ENCODE measurements around the gene TRIO.

TRIO gene

GRCh38 chr5:14148483-14148882 is 5.3 kb downstream of the TRIO start:
- H3K36me3 ChIP-seq = peaks cover 0 to 13% (median 6%) of the 10 kb centered on the region in 11 experiments; a peak in 7 of 22 replicates

GRCh38 chr5:14148890-14149671 is 5.9 kb downstream of the TRIO start:
- Histone ChIP-seq H3K4me3 (no peak overlapping the region), H3K4me1 (peaks cover 66 to 72% (median 70%) of the 10 kb centered on the region in 10 experiments), H3K9ac (peak overlapping the region in 1 of 11 experiments; percentile 9; a peak in 1 of 22 replicates), H4K20me1 (peaks cover 82 to 100% (median 100%) of the 10 kb centered on the region in 11 experiments), H3K27me3 (no peaks in the 10 kb centered on the region), H3K9me3 (replicated peaks in 1 of 11) (no peaks in the 10 kb centered on the region), H3K4me2 (peak overlapping the region; percentile 55 to 98 (median 88)), H3K27ac (no peak overlapping the region), H3K36me3 (peaks cover 0 to 13% (median 6%) of the 10 kb centered on the region in 11 experiments; a peak in 7 of 22 replicates)
- TF ChIP-seq Cebpa-rat (IDR thresholded peaks at IDR 0.05) = no peak

More at GRCh38 chr5:14148483-14148882, 5.3 kb downstream of the TRIO start:
- Histone ChIP-seq H3K4me3 (no peak overlapping the region), H3K4me1 (peaks cover 60 to 66% (median 64%) of the 10 kb centered on the region in 10 experiments), H3K9me3 (replicated peaks in 1 of 11) (no peaks in the 10 kb centered on the region), H4K20me1 (peaks cover 85 to 99% (median 96%) of the 10 kb centered on the region in 11 experiments), H3K4me2 (peak overlapping the region; percentile 55 to 98 (median 88)), H3K9ac (no peak overlapping the region), H3K27ac (no peak overlapping the region), H3K27me3 (no peaks in the 10 kb centered on the region)
- no peak for TF ChIP-seq Cebpa-rat (IDR thresholded peaks at IDR 0.05)

GRCh38 chr5:14149672-14150274 is 6.6 kb downstream of the TRIO start:
- Histone ChIP-seq H3K9me3 (replicated peaks in 1 of 11) (no peaks in the 10 kb centered on the region), H4K20me1 (peaks cover 76 to 100% (median 100%) of the 10 kb centered on the region in 11 experiments), H3K27ac (no peak overlapping the region; a peak in 1 of 22 replicates), H3K4me2 (peak overlapping the region; percentile 55 to 98 (median 88); a peak in 20 of 22 replicates), H3K9ac (no peak overlapping the region), H3K27me3 (no peaks in the 10 kb centered on the region), H3K4me1 (peaks cover 73 to 79% (median 77%) of the 10 kb centered on the region in 10 experiments), H3K4me3 (no peak overlapping the region), H3K36me3 (peaks cover 0 to 13% (median 6%) of the 10 kb centered on the region in 11 experiments; a peak in 7 of 22 replicates)
- no peak for TF ChIP-seq Cebpa-rat (IDR thresholded peaks at IDR 0.05)

GRCh38 chr5:14151416-14151815 is 8.3 kb downstream of the TRIO start:
- Histone ChIP-seq H3K27ac (no peak overlapping the region), H3K9me3 (replicated peaks in 1 of 11) (no peaks in the 10 kb centered on the region), H3K4me3 (no peak overlapping the region), H3K9ac (no peak overlapping the region), H4K20me1 (peaks cover 59 to 100% (median 100%) of the 10 kb centered on the region in 11 experiments), H3K4me2 (no peak overlapping the region), H3K36me3 (peaks cover 0 to 13% (median 6%) of the 10 kb centered on the region in 11 experiments; a peak in 7 of 22 replicates), H3K4me1 (peaks cover 77 to 83% (median 81%) of the 10 kb centered on the region in 10 experiments), H3K27me3 (no peaks in the 10 kb centered on the region)
- TF ChIP-seq Cebpa-rat (IDR thresholded peaks at IDR 0.05) = no peak

- Histone ChIP-seq H3K9me3 (replicated peaks in 1 of 11) (0 out of 22 replicates have a peak, but pooled peaks cover 0 to under 1% (median 0%) of the 10 kb centered on the region in 11 experiments), H3K9ac (peak overlapping the region; percentile 48 to 79 (median 67); a peak in 18 of 22 replicates), H3K27me3 (no peaks in the 10 kb centered on the region), H3K36me3 (peaks cover 0 to 19% (median 8%) of the 10 kb centered on the region in 11 experiments; a peak in 7 of 22 replicates), H3K4me2 (peak overlapping the region; percentile 76 to 93 (median 87)), H3K27ac (peak overlapping the region; percentile 58 to 89 (median 78); a peak in 21 of 22 replicates), H3K4me1 (peaks cover 77 to 83% (median 81%) of the 10 kb centered on the region in 10 experiments), H4K20me1 (peaks cover 41 to 100% (median 97%) of the 10 kb centered on the region in 11 experiments), H3K4me3 (peak overlapping the region in 3 of 10 experiments; percentile 0 to 32 (median 29); a peak in 1 of 20 replicates)
- no peak for TF ChIP-seq Cebpa-rat (IDR thresholded peaks at IDR 0.05)
These were observed 10.1 kb downstream of the TRIO start for GRCh38 chr5:14153071-14153864.

GRCh38 chr5:14153932-14154731 is 11.0 kb downstream of the TRIO start:
- TF ChIP-seq Cebpa-rat (IDR thresholded peaks at IDR 0.05) = no peak
- H3K9me3 ChIP-seq (replicated peaks in 1 of 11) = 0 out of 22 replicates have a peak, but pooled peaks cover 0 to 3% (median 0%) of the 10 kb centered on the region in 11 experiments
- H3K27ac ChIP-seq = peak overlapping the region; percentile 58 to 89 (median 78)
- H3K27me3 ChIP-seq = no peaks in the 10 kb centered on the region
- H3K36me3 ChIP-seq = peaks cover 0 to 17% (median under 1%) of the 10 kb centered on the region in 11 experiments; a peak in 5 of 22 replicates
- H3K4me2 ChIP-seq = peak overlapping the region; percentile 76 to 93 (median 87)
- H3K9ac ChIP-seq = peak overlapping the region; percentile 48 to 79 (median 67); a peak in 21 of 22 replicates
- peak overlapping the region in 5 of 10 experiments; percentile 0 to 40 (median 29); a peak in 6 of 20 replicates for H3K4me3 ChIP-seq
- peaks cover 70 to 83% (median 81%) of the 10 kb centered on the region in 10 experiments for H3K4me1 ChIP-seq
- peaks cover 32 to 100% (median 97%) of the 10 kb centered on the region in 11 experiments for H4K20me1 ChIP-seq

GRCh38 chr5:14155075-14155474 is 11.9 kb downstream of the TRIO start:
- H3K36me3 ChIP-seq = peaks cover 0 to 14% (median 0%) of the 10 kb centered on the region in 11 experiments; a peak in 5 of 22 replicates
- peak overlapping the region in 2 of 10 experiments; percentile 15 to 32; a peak in 2 of 20 replicates for H3K4me3 ChIP-seq
- no peak for TF ChIP-seq Cebpa-rat (IDR thresholded peaks at IDR 0.05)
- H3K9ac ChIP-seq = peak overlapping the region in 10 of 11 experiments; percentile 49 to 79 (median 68); a peak in 18 of 22 replicates
- peak overlapping the region in 10 of 11 experiments; percentile 63 to 89 (median 78); a peak in 21 of 22 replicates for H3K27ac ChIP-seq
- peaks cover 28 to 100% (median 96%) of the 10 kb centered on the region in 11 experiments for H4K20me1 ChIP-seq
- H3K9me3 ChIP-seq (replicated peaks in 1 of 11) = 0 out of 22 replicates have a peak, but pooled peaks cover 0 to 3% (median 0%) of the 10 kb centered on the region in 11 experiments
- H3K4me2 ChIP-seq = peak overlapping the region; percentile 76 to 93 (median 87)
- peaks cover 68 to 83% (median 81%) of the 10 kb centered on the region in 10 experiments for H3K4me1 ChIP-seq
- no peaks in the 10 kb centered on the region for H3K27me3 ChIP-seq

Data from BLaER1 treated with 17β-estradiol and CSF1 and Interleukin-3, amounts not matched to agents 10 nM and 100 nM (cell line).